Measurements from ENCODE around the gene SPSB4.

DNA sequence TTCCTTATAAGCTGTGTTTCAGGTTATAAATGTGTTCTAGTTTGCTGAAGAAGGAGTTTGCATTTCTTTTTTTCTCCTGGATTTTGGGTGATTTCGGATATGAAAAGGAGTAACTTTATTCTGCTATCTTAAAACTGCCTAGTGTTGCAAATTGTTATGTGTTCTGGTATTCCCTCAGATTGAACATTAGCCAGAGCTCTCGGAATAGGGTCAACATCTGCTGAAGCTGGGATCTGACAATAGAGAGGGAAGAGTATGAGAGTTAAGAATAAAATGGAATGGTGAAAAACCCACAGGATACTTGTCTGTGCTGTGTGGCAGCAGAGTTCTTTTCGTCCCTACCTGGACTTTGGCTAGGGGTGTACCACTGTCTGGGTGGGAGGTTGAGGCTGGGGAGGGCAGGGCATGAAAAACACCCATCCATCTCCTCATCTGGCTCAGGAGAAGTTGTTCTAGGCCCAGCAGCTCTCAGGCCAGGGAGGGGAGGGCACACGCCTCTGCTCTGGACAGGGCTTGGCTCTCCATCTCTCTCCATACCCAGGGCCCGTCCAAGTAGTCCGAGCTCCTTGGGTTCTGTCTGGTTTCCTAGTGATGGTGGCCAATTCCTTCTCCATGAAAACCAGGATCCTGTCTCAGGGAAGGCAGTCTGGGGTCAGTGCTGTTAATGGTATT lies 13.2 kb downstream of the SPSB4 start:
- TF ChIP-seq THAP11 (CRISPR knock-in tag; IDR thresholded peaks at IDR 0.05) (no peak), ZXDC (CRISPR knock-in tag; IDR thresholded peaks at IDR 0.05) (no peak), SKI (IDR thresholded peaks at IDR 0.05; ENCODE audit: partially characterized antibody) (no peak), TAF1 (CRISPR knock-in tag; IDR thresholded peaks at IDR 0.05) (no peak), U2AF1 (optimal IDR thresholded peaks at IDR 0.05; ENCODE audit: low read depth, low read length) (no peak), KAT2B (IDR thresholded peaks at IDR 0.05; ENCODE audit: borderline replicate concordance, low read depth, low read length) (no peak)
